Measurements from ENCODE around the gene RPS6KL1. TPM values are rescaled to one million over a fixed set of nuclear protein-coding genes. Genes with fewer than 3 reads are reported as not detected.
"Not testable (repeated sequence)": the region's sequence is repeated elsewhere in the genome, so short reads cannot be mapped to it uniquely, and the experiment has no call there.

Gene RPS6KL1
- total RNA-seq, 1 donor from 2014 or later: 2.0 TPM

- Histone ChIP-seq H3K9me3 (no peaks in the 10 kb centered on the region), H3K4me3 (no peak overlapping the region), H3K27me3 (ENCODE audit: low read depth) (no peaks in the 10 kb centered on the region), H3K4me1 (peaks cover 23% of the 10 kb centered on the region), H3K36me3 (no peaks in the 10 kb centered on the region), H3K27ac (no peak overlapping the region)
- intact Hi-C loops (cut with DNase I): no loop called here
- DNase-seq (no peak), ATAC-seq (peak in 1 of 2 donors; percentile 47)
- TF ChIP-seq CTCF (IDR thresholded peaks at IDR 0.05): no peak
Observed at GRCh38 chr14:74932401-74932901, 9.4 kb upstream of the RPS6KL1 start.

GRCh38 chr14:74931744-74932143 lies 8.7 kb upstream of the RPS6KL1 start:
- H3K4me3 ChIP-seq; H3K9me3 ChIP-seq; intact Hi-C loops (cut with DNase I); H3K27ac ChIP-seq; DNase-seq; H3K27me3 ChIP-seq (ENCODE audit: low read depth); H3K36me3 ChIP-seq; ATAC-seq: not testable (repeated sequence)
- peaks cover 23% of the 10 kb centered on the region for H3K4me1 ChIP-seq

GRCh38 chr14:74929242-74929641 lies 6.2 kb upstream of the RPS6KL1 start:
- no peaks in the 10 kb centered on the region for H3K36me3 ChIP-seq

GRCh38 chr14:74927225-74927624 lies 4.2 kb upstream of the RPS6KL1 start:
- H3K27me3 ChIP-seq (ENCODE audit: low read depth): no peaks in the 10 kb centered on the region
- DNase-seq (no peak), ATAC-seq (no peak)
- H3K27ac ChIP-seq: no peak overlapping the region
- H3K4me1 ChIP-seq: peaks cover 15% of the 10 kb centered on the region
- no peak overlapping the region for H3K4me3 ChIP-seq
- intact Hi-C loops (cut with DNase I): no loop called here
- no peak for TF ChIP-seq CTCF (IDR thresholded peaks at IDR 0.05)
- H3K36me3 ChIP-seq: no peaks in the 10 kb centered on the region
- H3K9me3 ChIP-seq: no peaks in the 10 kb centered on the region

More at GRCh38 chr14:74929242-74929641, 6.2 kb upstream of the RPS6KL1 start:
- Histone ChIP-seq H3K27me3 (ENCODE audit: low read depth) (no peaks in the 10 kb centered on the region), H3K9me3 (no peaks in the 10 kb centered on the region), H3K4me1 (peaks cover 10% of the 10 kb centered on the region), H3K4me3 (no peak overlapping the region), H3K27ac (no peak overlapping the region)
- no peak for ATAC-seq
- no peak for TF ChIP-seq CTCF (IDR thresholded peaks at IDR 0.05)
- intact Hi-C loops (cut with DNase I): no loop called here
- no peak for DNase-seq

GRCh38 chr14:74924061-74924460 lies 1.0 kb upstream of the RPS6KL1 start:
- Histone ChIP-seq H3K9me3 (no peaks in the 10 kb centered on the region), H3K4me1 (peaks cover 15% of the 10 kb centered on the region), H3K36me3 (no peaks in the 10 kb centered on the region), H3K4me3 (no peak overlapping the region), H3K27me3 (ENCODE audit: low read depth) (no peaks in the 10 kb centered on the region), H3K27ac (no peak overlapping the region)
- TF ChIP-seq CTCF (IDR thresholded peaks at IDR 0.05): no peak
- ATAC-seq: no peak
- intact Hi-C loops (cut with DNase I): no loop called here
- DNase-seq: no peak

- H3K27me3 ChIP-seq (ENCODE audit: low read depth): no peaks in the 10 kb centered on the region
- intact Hi-C loops (cut with DNase I): no loop called here
- DNase-seq: no peak
- peaks cover 28% of the 10 kb centered on the region for H3K4me1 ChIP-seq
- peak in 1 of 2 donors; percentile 2 for ATAC-seq
- peak overlapping the region; percentile 68 for H3K4me3 ChIP-seq
- TF ChIP-seq CTCF (IDR thresholded peaks at IDR 0.05): no peak
- no peaks in the 10 kb centered on the region for H3K36me3 ChIP-seq
- no peaks in the 10 kb centered on the region for H3K9me3 ChIP-seq
- peak overlapping the region; percentile 31 for H3K27ac ChIP-seq
Observed at GRCh38 chr14:74921987-74922751, 891 bp downstream of the RPS6KL1 start.
